Fibroblast of villous mesenchyme (primary cell): Measurements from ENCODE around the gene OR5AS1. TPM values are rescaled to one million over a fixed set of nuclear protein-coding genes. Genes with fewer than 3 reads are reported as not detected.

Experiments
- DNase-seq: peaks from one replicate; pipeline ENCODE4 v3.0.0-alpha.2; 2010; ENCODE audit warnings: low read depth
- H3K4me3 ChIP-seq: 2 replicates; pipeline ENCODE4 v1.5.1; 2011; ENCODE audit warnings: low read depth, mild to moderate bottlenecking, low read length
- total RNA-seq: library from RNA; depleted of rRNA; stranded (reverse); fragments of >200 nt; gene quantifications from 2 replicates; pipeline ENCODE4 v1.2.3, GENCODE V29; 2012
- TF ChIP-seq, protein P1 (sequence below): IDR thresholded peaks from 2 replicates; pipeline ENCODE4 v1.5.1; 2012; ENCODE audit warnings: low read depth, mild to moderate bottlenecking, low read length; ENCODE audit not compliant: insufficient read depth

The OR5AS1 gene
- total RNA-seq, 1 donor = not detected

DNA sequence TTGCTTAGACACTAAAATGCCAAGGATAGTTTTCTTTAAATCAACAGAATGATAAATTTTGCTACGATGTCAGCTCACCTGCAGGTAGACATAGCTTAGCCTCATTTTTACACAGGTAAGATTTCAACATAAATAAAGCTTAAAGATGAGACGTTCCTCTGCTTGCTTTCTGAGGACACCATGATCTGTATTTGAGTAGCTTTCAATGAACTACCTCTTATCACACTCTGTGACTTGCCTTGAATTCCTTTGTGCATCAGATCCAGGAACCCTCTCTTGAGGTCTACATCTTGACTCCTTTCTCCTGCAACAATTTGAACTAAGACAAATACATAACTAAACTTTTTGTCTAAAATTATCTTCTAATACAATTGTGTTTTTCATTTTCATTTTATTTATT lies 39.5 kb downstream of the OR5AS1 start:
- DNase-seq = no peak
- TF ChIP-seq, protein P1, sequence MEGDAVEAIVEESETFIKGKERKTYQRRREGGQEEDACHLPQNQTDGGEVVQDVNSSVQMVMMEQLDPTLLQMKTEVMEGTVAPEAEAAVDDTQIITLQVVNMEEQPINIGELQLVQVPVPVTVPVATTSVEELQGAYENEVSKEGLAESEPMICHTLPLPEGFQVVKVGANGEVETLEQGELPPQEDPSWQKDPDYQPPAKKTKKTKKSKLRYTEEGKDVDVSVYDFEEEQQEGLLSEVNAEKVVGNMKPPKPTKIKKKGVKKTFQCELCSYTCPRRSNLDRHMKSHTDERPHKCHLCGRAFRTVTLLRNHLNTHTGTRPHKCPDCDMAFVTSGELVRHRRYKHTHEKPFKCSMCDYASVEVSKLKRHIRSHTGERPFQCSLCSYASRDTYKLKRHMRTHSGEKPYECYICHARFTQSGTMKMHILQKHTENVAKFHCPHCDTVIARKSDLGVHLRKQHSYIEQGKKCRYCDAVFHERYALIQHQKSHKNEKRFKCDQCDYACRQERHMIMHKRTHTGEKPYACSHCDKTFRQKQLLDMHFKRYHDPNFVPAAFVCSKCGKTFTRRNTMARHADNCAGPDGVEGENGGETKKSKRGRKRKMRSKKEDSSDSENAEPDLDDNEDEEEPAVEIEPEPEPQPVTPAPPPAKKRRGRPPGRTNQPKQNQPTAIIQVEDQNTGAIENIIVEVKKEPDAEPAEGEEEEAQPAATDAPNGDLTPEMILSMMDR = no peak

More for the DNA sequence above, 39.5 kb downstream of the OR5AS1 start:
- H3K4me3 ChIP-seq = no peak overlapping the region

Other genes with a start within 250 kb of the OR5AS1 start
- gene OR5D14, start 232.1 kb upstream of the OR5AS1 start, total RNA-seq = not detected in 2 replicates
- gene OR5L1, start 216.3 kb upstream of the OR5AS1 start, total RNA-seq = not detected in 2 replicates
- gene OR5D18, start 208.0 kb upstream of the OR5AS1 start, total RNA-seq = not detected in 2 replicates
- gene OR5L2, start 200.4 kb upstream of the OR5AS1 start, total RNA-seq = not detected in 2 replicates
- not detected in 2 replicates for gene OR5D16, start 188.9 kb upstream of the OR5AS1 start, total RNA-seq
- gene TRIM51, start 144.4 kb upstream of the OR5AS1 start, total RNA-seq = not detected in 2 replicates
- not detected in 2 replicates for gene OR5W2, start 113.1 kb upstream of the OR5AS1 start, total RNA-seq
- not detected in 2 replicates for gene OR5I1, start 91.3 kb upstream of the OR5AS1 start, total RNA-seq
- gene OR10AG1, start 57.7 kb upstream of the OR5AS1 start, total RNA-seq = under 0.01 TPM in 1 of 2 replicates, not detected in the other
- gene OR5F1, start 33.0 kb upstream of the OR5AS1 start, total RNA-seq = not detected in 2 replicates
- not detected in 2 replicates for gene OR8I2, start 65.7 kb downstream of the OR5AS1 start, total RNA-seq
- not detected in 2 replicates for gene OR8H2, start 76.0 kb downstream of the OR5AS1 start, total RNA-seq
- gene OR8H3, start 94.7 kb downstream of the OR5AS1 start, total RNA-seq = not detected in 2 replicates
- gene OR8J3, start 112.5 kb downstream of the OR5AS1 start, total RNA-seq = not detected in 2 replicates
- gene OR8K5, start 132.7 kb downstream of the OR5AS1 start, total RNA-seq = not detected in 2 replicates
- gene OR5J2, start 149.0 kb downstream of the OR5AS1 start, total RNA-seq = not detected in 2 replicates
- not detected in 2 replicates for gene OR5T2, start 206.6 kb downstream of the OR5AS1 start, total RNA-seq
- not detected in 2 replicates for gene OR5T3, start 224.6 kb downstream of the OR5AS1 start, total RNA-seq
- gene OR5T1, start 246.5 kb downstream of the OR5AS1 start, total RNA-seq = not detected in 2 replicates